K562 (cell line): ENCODE measurements around the gene BRD4. TPM values are rescaled to one million over a fixed set of nuclear protein-coding genes. Genes with fewer than 3 reads are reported as not detected.

Experiments used
- E2F6 ChIP-seq, 2 experiments: IDR thresholded peaks; 2 replicates each; pipeline ENCODE4 v1.6.1; 2011; ENCODE audit warnings: borderline replicate concordance in 1 of 2, control low read depth in 1 of 2, low read depth in 1 of 2, low read length in 1 of 2, mild to moderate bottlenecking in 1 of 2, mixed read lengths in 1 of 2, moderate library complexity in 1 of 2; ENCODE audit not compliant: insufficient read depth in 1 of 2, insufficient read length in 1 of 2, poor library complexity in 1 of 2, severe bottlenecking in 1 of 2; ENCODE audit errors: extremely low read depth in 1 of 2
- GATAD2B ChIP-seq: fragments of 450-650 bp; IDR thresholded peaks from 2 replicates; pipeline ENCODE4 v1.6.1; 2017; ENCODE audit warnings: mild to moderate bottlenecking, borderline replicate concordance
- MYC ChIP-seq, 2 experiments: fragments of 250-450 bp in 1 of 2; sonication (Bioruptor Pico) in 1 of 2; IDR thresholded peaks; 2 replicates each; pipeline versions ENCODE4 v1.5.1 to v1.6.1; 2012 to 2021; ENCODE audit warnings: low read depth in 2 of 2, borderline replicate concordance in 1 of 2, improper control_type of control experiment in 1 of 2, low read length in 1 of 2, mild to moderate bottlenecking in 1 of 2, moderate library complexity in 1 of 2
- NCOR1 ChIP-seq: fragments of 450-650 bp; IDR thresholded peaks from 2 replicates; pipeline ENCODE4 v1.6.1; 2016; ENCODE audit warnings: mild to moderate bottlenecking, moderate library complexity
- RBBP5 ChIP-seq: fragments of 200-600 bp; sonication (generic); IDR thresholded peaks from 2 replicates; pipeline ENCODE4 v1.6.1; 2012; ENCODE audit warnings: borderline replicate concordance, mild to moderate bottlenecking, low read length, control low read depth, inconsistent platforms; ENCODE audit not compliant: insufficient read depth, poor library complexity, severe bottlenecking
- RFX5 ChIP-seq: IDR thresholded peaks from 2 replicates; pipeline ENCODE4 v1.6.1; 2011; ENCODE audit warnings: low read depth, mild to moderate bottlenecking, improper control_type of control experiment, low read length
- SIN3A ChIP-seq, 2 experiments: fragments of 150-350 bp in 1 of 2; IDR thresholded peaks; 2 replicates each; pipeline ENCODE4 v1.6.1; 2011 to 2016; ENCODE audit warnings: borderline replicate concordance in 2 of 2, low read depth in 2 of 2, low read length in 2 of 2, mild to moderate bottlenecking in 2 of 2, moderate library complexity in 2 of 2; ENCODE audit not compliant: control insufficient read depth in 1 of 2
- ZNF165 ChIP-seq: fragments of 250-450 bp; sonication (Bioruptor Pico); IDR thresholded peaks from 2 replicates; pipeline ENCODE4 v1.4.0; 2020; ENCODE audit warnings: borderline replicate concordance
- ZNF224 ChIP-seq: sonication (generic); formaldehyde crosslinking; IDR thresholded peaks from 2 replicates; pipeline ENCODE4 v1.8.0; 2022; ENCODE audit warnings: mild to moderate bottlenecking, missing genetic modification reagents
- ZNF395 ChIP-seq: fragments of 200-800 bp; sonication (Bioruptor generic); IDR thresholded peaks from 2 replicates; pipeline ENCODE4 v1.6.1; 2017; ENCODE audit warnings: missing genetic modification characterization, missing compliant biosample characterization
- ZNF511 ChIP-seq: sonication (generic); formaldehyde crosslinking; IDR thresholded peaks from 2 replicates; pipeline ENCODE4 v1.8.0; 2022; ENCODE audit warnings: mild to moderate bottlenecking, missing genetic modification reagents
- polyA plus RNA-seq, 8 experiments: library from polyadenylated mRNA; depleted of rRNA in 4 of 8; stranded (reverse) in 5 of 8; unstranded in 3 of 8; fragments of >200 nt; fragmentation: Nextera tagmentation in 2 of 8; fragmentation: Illumina TruSeq in 1 of 8; extraction: Ambion mirVana in 2 of 8; extraction: Trizol in 1 of 8; gene quantifications; 2 replicates each; pipeline versions ENCODE4 v1.2.1 to v1.2.3, GENCODE V29; 2011 to 2014; ENCODE audit warnings: inconsistent platforms in 1 of 8, missing spikeins in 1 of 8
- total RNA-seq, 7 experiments: library from RNA; depleted of rRNA in 6 of 7; stranded (reverse); fragments of >200 nt in 6 of 7; fragmentation: Illumina TruSeq in 2 of 7; extraction: Trizol in 2 of 7; gene quantifications; 2 replicates each; pipeline versions ENCODE4 v1.2.1 to v1.2.3, GENCODE V29; 2011 to 2021; ENCODE audit warnings: low replicate concordance in 1 of 7
- TF ChIP-seq, protein P1 (sequence below): fragments of 450-650 bp; IDR thresholded peaks from 2 replicates; pipeline ENCODE4 v1.6.1; 2017; ENCODE audit warnings: antibody characterized with exemption
- TF ChIP-seq, protein P2 (sequence below), 2 experiments: IDR thresholded peaks; 2 replicates each; pipeline ENCODE4 v1.6.1; 2012; ENCODE audit warnings: improper control_type of control experiment in 2 of 2, low read depth in 2 of 2, low read length in 2 of 2, borderline replicate concordance in 1 of 2
- TF ChIP-seq, protein P3 (sequence below): fragments of 250-450 bp; sonication (Bioruptor Pico); IDR thresholded peaks from 2 replicates; pipeline ENCODE4 v1.5.0; 2022; ENCODE audit warnings: mild to moderate bottlenecking

The BRD4 gene
- total and polyA plus RNA-seq, 9 of the 15 experiments (the other 6 are each of a cell fraction or from before 2014, with no cell fraction given), result 1.8 to 105 (median 15.6) TPM

DNA sequence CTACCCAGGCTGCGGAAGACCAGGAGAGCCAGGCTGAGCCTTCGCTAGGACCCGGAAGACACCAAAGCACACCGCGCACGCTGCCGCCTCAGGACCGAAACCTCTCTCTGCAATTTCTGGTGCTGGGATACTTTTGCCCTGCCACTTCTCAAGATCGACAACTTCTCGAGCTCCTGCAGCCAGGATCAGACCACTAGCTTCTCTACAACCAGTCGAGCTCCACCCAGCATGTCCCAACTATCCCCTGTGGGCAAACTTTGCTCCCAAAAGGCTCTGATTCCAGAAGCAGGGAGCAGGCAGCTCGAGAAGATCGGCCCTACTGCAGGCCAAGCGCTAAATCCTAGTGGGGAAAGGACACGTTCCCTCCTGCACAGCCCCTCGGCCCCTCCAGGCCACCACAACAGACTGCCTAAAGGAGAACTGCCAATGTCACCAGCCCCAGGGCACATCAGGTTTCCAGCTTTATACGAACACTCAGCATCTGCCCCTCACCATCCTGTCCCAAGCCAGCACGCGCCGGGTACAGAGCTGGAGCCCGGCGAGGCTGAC is 46.3 kb upstream of the BRD4 start (continued):
- TF ChIP-seq, protein P1, sequence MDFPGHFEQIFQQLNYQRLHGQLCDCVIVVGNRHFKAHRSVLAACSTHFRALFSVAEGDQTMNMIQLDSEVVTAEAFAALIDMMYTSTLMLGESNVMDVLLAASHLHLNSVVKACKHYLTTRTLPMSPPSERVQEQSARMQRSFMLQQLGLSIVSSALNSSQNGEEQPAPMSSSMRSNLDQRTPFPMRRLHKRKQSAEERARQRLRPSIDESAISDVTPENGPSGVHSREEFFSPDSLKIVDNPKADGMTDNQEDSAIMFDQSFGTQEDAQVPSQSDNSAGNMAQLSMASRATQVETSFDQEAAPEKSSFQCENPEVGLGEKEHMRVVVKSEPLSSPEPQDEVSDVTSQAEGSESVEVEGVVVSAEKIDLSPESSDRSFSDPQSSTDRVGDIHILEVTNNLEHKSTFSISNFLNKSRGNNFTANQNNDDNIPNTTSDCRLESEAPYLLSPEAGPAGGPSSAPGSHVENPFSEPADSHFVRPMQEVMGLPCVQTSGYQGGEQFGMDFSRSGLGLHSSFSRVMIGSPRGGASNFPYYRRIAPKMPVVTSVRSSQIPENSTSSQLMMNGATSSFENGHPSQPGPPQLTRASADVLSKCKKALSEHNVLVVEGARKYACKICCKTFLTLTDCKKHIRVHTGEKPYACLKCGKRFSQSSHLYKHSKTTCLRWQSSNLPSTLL, result no peak
- TF ChIP-seq ZNF395 (CRISPR knock-in tag), result peak; percentile 60; the same call in 1 of the 2 replicates
- TF ChIP-seq, protein P2, sequence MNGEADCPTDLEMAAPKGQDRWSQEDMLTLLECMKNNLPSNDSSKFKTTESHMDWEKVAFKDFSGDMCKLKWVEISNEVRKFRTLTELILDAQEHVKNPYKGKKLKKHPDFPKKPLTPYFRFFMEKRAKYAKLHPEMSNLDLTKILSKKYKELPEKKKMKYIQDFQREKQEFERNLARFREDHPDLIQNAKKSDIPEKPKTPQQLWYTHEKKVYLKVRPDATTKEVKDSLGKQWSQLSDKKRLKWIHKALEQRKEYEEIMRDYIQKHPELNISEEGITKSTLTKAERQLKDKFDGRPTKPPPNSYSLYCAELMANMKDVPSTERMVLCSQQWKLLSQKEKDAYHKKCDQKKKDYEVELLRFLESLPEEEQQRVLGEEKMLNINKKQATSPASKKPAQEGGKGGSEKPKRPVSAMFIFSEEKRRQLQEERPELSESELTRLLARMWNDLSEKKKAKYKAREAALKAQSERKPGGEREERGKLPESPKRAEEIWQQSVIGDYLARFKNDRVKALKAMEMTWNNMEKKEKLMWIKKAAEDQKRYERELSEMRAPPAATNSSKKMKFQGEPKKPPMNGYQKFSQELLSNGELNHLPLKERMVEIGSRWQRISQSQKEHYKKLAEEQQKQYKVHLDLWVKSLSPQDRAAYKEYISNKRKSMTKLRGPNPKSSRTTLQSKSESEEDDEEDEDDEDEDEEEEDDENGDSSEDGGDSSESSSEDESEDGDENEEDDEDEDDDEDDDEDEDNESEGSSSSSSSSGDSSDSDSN (IDR thresholded peaks at IDR 0.05; ENCODE audit: borderline replicate concordance in 1 of 2, low read depth in 2 of 2, low read length in 2 of 2), result peak in 1 of 2 experiments; percentile 16; a peak in 2 of 4 replicates
- TF ChIP-seq, protein P3, sequence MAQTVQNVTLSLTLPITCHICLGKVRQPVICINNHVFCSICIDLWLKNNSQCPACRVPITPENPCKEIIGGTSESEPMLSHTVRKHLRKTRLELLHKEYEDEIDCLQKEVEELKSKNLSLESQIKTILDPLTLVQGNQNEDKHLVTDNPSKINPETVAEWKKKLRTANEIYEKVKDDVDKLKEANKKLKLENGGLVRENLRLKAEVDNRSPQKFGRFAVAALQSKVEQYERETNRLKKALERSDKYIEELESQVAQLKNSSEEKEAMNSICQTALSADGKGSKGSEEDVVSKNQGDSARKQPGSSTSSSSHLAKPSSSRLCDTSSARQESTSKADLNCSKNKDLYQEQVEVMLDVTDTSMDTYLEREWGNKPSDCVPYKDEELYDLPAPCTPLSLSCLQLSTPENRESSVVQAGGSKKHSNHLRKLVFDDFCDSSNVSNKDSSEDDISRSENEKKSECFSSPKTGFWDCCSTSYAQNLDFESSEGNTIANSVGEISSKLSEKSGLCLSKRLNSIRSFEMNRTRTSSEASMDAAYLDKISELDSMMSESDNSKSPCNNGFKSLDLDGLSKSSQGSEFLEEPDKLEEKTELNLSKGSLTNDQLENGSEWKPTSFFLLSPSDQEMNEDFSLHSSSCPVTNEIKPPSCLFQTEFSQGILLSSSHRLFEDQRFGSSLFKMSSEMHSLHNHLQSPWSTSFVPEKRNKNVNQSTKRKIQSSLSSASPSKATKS (CRISPR knock-in tag), result no peak
- TF ChIP-seq RBBP5, result peak; percentile 8
- TF ChIP-seq MYC (IDR thresholded peaks at IDR 0.05; ENCODE audit: low read depth, low read length), result peak; percentile 85
- TF ChIP-seq MYC (CRISPR knock-in tag; IDR thresholded peaks at IDR 0.05; ENCODE audit: borderline replicate concordance, low read depth), result 0 out of 2 replicates have a peak, but pooled peaks have one; percentile 41
- no peak for TF ChIP-seq GATAD2B
- TF ChIP-seq E2F6 (IDR thresholded peaks at IDR 0.05; ENCODE audit: borderline replicate concordance in 1 of 2, extremely low read depth in 1 of 2, insufficient read depth in 1 of 2, insufficient read length in 1 of 2, low read depth in 1 of 2, low read length in 1 of 2, poor library complexity in 1 of 2, severe bottlenecking in 1 of 2), result peak in 1 of 2 experiments; percentile 51
- TF ChIP-seq RFX5, result no peak
- peak in 1 of 2 experiments; percentile 91; a peak in 1 of 4 replicates for TF ChIP-seq SIN3A (IDR thresholded peaks at IDR 0.05; ENCODE audit: borderline replicate concordance in 2 of 2, control insufficient read depth in 1 of 2, low read depth in 2 of 2, low read length in 2 of 2)
- TF ChIP-seq ZNF165 (CRISPR knock-in tag), result no peak
- no peak for TF ChIP-seq NCOR1
- no peak for TF ChIP-seq ZNF224 (CRISPR knock-in tag)
- peak; percentile 71; the same call in 1 of the 2 replicates for TF ChIP-seq ZNF511 (CRISPR knock-in tag)
